22Rv1 (cell line): Measurements from ENCODE around the gene HPCA.

Source experiments
- H3K27ac ChIP-seq: fragments of 450-650 bp; 2 replicates; pipeline ENCODE4 v1.5.1; 2017
- CTCF ChIP-seq: fragments of 450-650 bp; IDR thresholded peaks from 2 replicates; pipeline ENCODE4 v1.5.1; 2017; ENCODE audit warnings: mild to moderate bottlenecking
- ZFX ChIP-seq: fragments of 450-650 bp; IDR thresholded peaks from 2 replicates; pipeline ENCODE4 v1.6.1; 2017; ENCODE audit warnings: antibody characterized with exemption, borderline replicate concordance

The HPCA gene

GRCh38 chr1:32910319-32910718 lies 24.0 kb downstream of the HPCA start:
- TF ChIP-seq CTCF: no peak
- TF ChIP-seq ZFX: no peak

GRCh38 chr1:32915766-32916706 lies 29.7 kb downstream of the HPCA start:
- TF ChIP-seq ZFX (no peak), CTCF (no peak)
- H3K27ac ChIP-seq: no peak overlapping the region

More at GRCh38 chr1:32910319-32910718, 24.0 kb downstream of the HPCA start:
- no peak overlapping the region for H3K27ac ChIP-seq

- no peak overlapping the region for H3K27ac ChIP-seq
- TF ChIP-seq ZFX (no peak), CTCF (no peak)
Observed at GRCh38 chr1:32917521-32917920, 31.2 kb downstream of the HPCA start.

- H3K27ac ChIP-seq: no peak overlapping the region
- TF ChIP-seq CTCF (no peak), ZFX (no peak)
Observed at GRCh38 chr1:32918179-32918578, 31.9 kb downstream of the HPCA start.

- no peak for TF ChIP-seq CTCF
- H3K27ac ChIP-seq: no peak overlapping the region
Observed at GRCh38 chr1:32919811-32920733, 33.8 kb downstream of the HPCA start.

- no peak overlapping the region for H3K27ac ChIP-seq
- TF ChIP-seq CTCF: no peak
- no peak for TF ChIP-seq ZFX
Observed at GRCh38 chr1:32920833-32921232, 34.5 kb downstream of the HPCA start.

GRCh38 chr1:32924881-32925344 lies 38.6 kb downstream of the HPCA start:
- no peak overlapping the region for H3K27ac ChIP-seq
- TF ChIP-seq CTCF (no peak), ZFX (no peak)
